HEK293T (cell line): Measurements from ENCODE around the gene ZNF385C.

ENCODE experiments used
- CTCF ChIA-PET: fragments of 350-600 bp; formaldehyde crosslinking; extraction: SDS; loops from one replicate; lab custom pipeline; 2021; ENCODE audit warnings: antibody characterized with exemption, inconsistent platforms; lab: Yijun Ruan, JAX
- POLR2A ChIA-PET: fragments of 350-600 bp; formaldehyde crosslinking; extraction: SDS; loops from one replicate; lab custom pipeline; 2020; ENCODE audit warnings: antibody characterized with exemption, inconsistent platforms; lab: Yijun Ruan, JAX
- DNase-seq: peaks from one replicate; pipeline ENCODE4 v3.0.0; 2012; ENCODE audit warnings: mixed read lengths; ENCODE audit errors: extremely low spot score
- ARNT ChIP-seq: fragments of 450-650 bp; IDR thresholded peaks from 2 replicates; pipeline ENCODE4 v1.6.1; 2017; ENCODE audit warnings: mild to moderate bottlenecking
- BHLHE40 ChIP-seq: fragments of 450-650 bp; IDR thresholded peaks from 2 replicates; pipeline ENCODE4 v1.6.1; 2016; ENCODE audit warnings: mild to moderate bottlenecking, moderate library complexity, borderline replicate concordance
- CTBP1 ChIP-seq: fragments of 450-650 bp; IDR thresholded peaks from 2 replicates; pipeline ENCODE4 v1.6.1; 2016; ENCODE audit warnings: borderline replicate concordance
- ELF4 ChIP-seq: fragments of 450-650 bp; IDR thresholded peaks from 2 replicates; pipeline ENCODE4 v1.6.1; 2017; ENCODE audit warnings: antibody characterized with exemption
- FOXA1 ChIP-seq: fragments of 450-650 bp; IDR thresholded peaks from 2 replicates; pipeline ENCODE4 v1.6.1; 2016; ENCODE audit warnings: mild to moderate bottlenecking
- FOXK2 ChIP-seq: fragments of 450-650 bp; IDR thresholded peaks from 2 replicates; pipeline ENCODE4 v1.6.1; 2016; ENCODE audit warnings: mild to moderate bottlenecking
- FOXM1 ChIP-seq: fragments of 450-650 bp; IDR thresholded peaks from 2 replicates; pipeline ENCODE4 v1.6.1; 2017; ENCODE audit warnings: mild to moderate bottlenecking, borderline replicate concordance
- HDGF ChIP-seq: fragments of 450-650 bp; IDR thresholded peaks from 2 replicates; pipeline ENCODE4 v1.6.1; 2017; ENCODE audit warnings: antibody characterized with exemption, borderline replicate concordance
- L3MBTL2 ChIP-seq: fragments of 450-650 bp; conservative IDR thresholded peaks from 2 replicates; pipeline ENCODE4 v1.6.1; 2016; ENCODE audit warnings: mild to moderate bottlenecking
- LEF1 ChIP-seq: fragments of 450-650 bp; IDR thresholded peaks from 2 replicates; pipeline ENCODE4 v1.6.1; 2017; ENCODE audit warnings: mild to moderate bottlenecking, borderline replicate concordance
- NFRKB ChIP-seq: fragments of 450-650 bp; IDR thresholded peaks from 2 replicates; pipeline ENCODE4 v1.6.1; 2016; ENCODE audit warnings: mild to moderate bottlenecking, moderate library complexity
- PKNOX1 ChIP-seq: fragments of 450-650 bp; IDR thresholded peaks from 2 replicates; pipeline ENCODE4 v1.6.1; 2016
- SP1 ChIP-seq: fragments of 450-650 bp; IDR thresholded peaks from 2 replicates; pipeline ENCODE4 v1.6.1; 2017
- SUZ12 ChIP-seq: fragments of 450-650 bp; IDR thresholded peaks from 2 replicates; pipeline ENCODE4 v1.6.1; 2016; ENCODE audit warnings: mild to moderate bottlenecking
- TARDBP ChIP-seq: fragments of 450-650 bp; IDR thresholded peaks from 2 replicates; pipeline ENCODE4 v1.6.1; 2016
- ZNF384 ChIP-seq: fragments of 450-650 bp; IDR thresholded peaks from 2 replicates; pipeline ENCODE4 v1.6.1; 2016

The ZNF385C gene

GRCh38 chr17:42131981-42132432 is 33.7 kb upstream of the ZNF385C start:
- CTCF ChIA-PET, result no interaction called here
- POLR2A ChIA-PET, result interaction anchor here (3.9 kb wide), 1 partner anchor 11 kb away, joined by 25 read pairs; the partner anchor contains the start of gene KAT2A
- TF ChIP-seq HDGF (no peak), BHLHE40 (no peak), TARDBP (no peak), NFRKB (no peak), LEF1 (no peak)
- DNase-seq, result no peak

GRCh38 chr17:42131232-42131631 is 33.0 kb upstream of the ZNF385C start:
- TF ChIP-seq LEF1, result no peak
- no peak for TF ChIP-seq SP1
- TF ChIP-seq BHLHE40, result no peak
- TF ChIP-seq NFRKB, result no peak
- no peak for TF ChIP-seq SUZ12
- TF ChIP-seq HDGF, result no peak
- no peak for TF ChIP-seq ARNT
- no peak for TF ChIP-seq L3MBTL2
- TF ChIP-seq FOXA1, result no peak
- no peak for TF ChIP-seq TARDBP
- no peak for TF ChIP-seq ZNF384
- TF ChIP-seq FOXK2, result no peak
- no peak for TF ChIP-seq PKNOX1
- no peak for TF ChIP-seq CTBP1
- no peak for TF ChIP-seq FOXM1
- no peak for TF ChIP-seq ELF4
- no peak for DNase-seq
- ChIA-PET CTCF (no interaction called here), POLR2A (interaction anchor here (3.9 kb wide), 1 partner anchor 10 kb away, joined by 25 read pairs; the partner anchor contains the start of gene KAT2A)

GRCh38 chr17:42130310-42130936 is 32.1 kb upstream of the ZNF385C start:
- ChIA-PET POLR2A (interaction anchor here (3.9 kb wide), 1 partner anchor 9 kb away, joined by 25 read pairs; the partner anchor contains the start of gene KAT2A), CTCF (no interaction called here)
- no peak for TF ChIP-seq NFRKB
- no peak for TF ChIP-seq FOXA1
- TF ChIP-seq PKNOX1, result no peak
- TF ChIP-seq ARNT, result no peak
- no peak for TF ChIP-seq HDGF
- no peak for TF ChIP-seq ELF4
- no peak for TF ChIP-seq L3MBTL2
- TF ChIP-seq SUZ12, result no peak
- no peak for TF ChIP-seq BHLHE40
- TF ChIP-seq LEF1, result no peak
- no peak for TF ChIP-seq ZNF384
- no peak for DNase-seq

- no peak for TF ChIP-seq HDGF
- TF ChIP-seq SP1, result no peak
- no peak for TF ChIP-seq FOXK2
- no peak for TF ChIP-seq LEF1
- no peak for TF ChIP-seq CTBP1
- no peak for TF ChIP-seq ELF4
- TF ChIP-seq NFRKB, result no peak
- no peak for TF ChIP-seq SUZ12
- no peak for DNase-seq
- ChIA-PET CTCF (no interaction called here), POLR2A (interaction anchor here (1.1 to 3.9 kb wide), 2 partner anchors 8 to 112 kb away, joined by 3 to 25 read pairs; partner anchors contain the start of genes DNAJC7 and KAT2A)
Observed at GRCh38 chr17:42129109-42129837, 31.0 kb upstream of the ZNF385C start.

GRCh38 chr17:42127414-42127813 is 29.1 kb upstream of the ZNF385C start:
- no peak for TF ChIP-seq FOXM1
- TF ChIP-seq ELF4, result no peak
- TF ChIP-seq FOXA1, result no peak
- no peak for TF ChIP-seq PKNOX1
- TF ChIP-seq ARNT, result no peak
- no peak for TF ChIP-seq SP1
- TF ChIP-seq NFRKB, result no peak
- no peak for TF ChIP-seq CTBP1
- no peak for TF ChIP-seq L3MBTL2
- no peak for TF ChIP-seq HDGF
- no peak for TF ChIP-seq TARDBP
- no peak for TF ChIP-seq LEF1
- TF ChIP-seq ZNF384, result no peak
- TF ChIP-seq BHLHE40, result no peak
- no peak for TF ChIP-seq SUZ12
- no peak for TF ChIP-seq FOXK2
- ChIA-PET POLR2A (interaction anchor here (1.6 kb wide), 1 partner anchor 110 kb away, joined by 5 read pairs; the partner anchor contains the start of gene DNAJC7), CTCF (no interaction called here)
- no peak for DNase-seq
